ENCODE results near the gene SERGEF. TPM values are rescaled to one million over a fixed set of nuclear protein-coding genes. Genes with fewer than 3 reads are reported as not detected.

The SERGEF gene
- total RNA-seq, 6 experiments from 2014 or later = 13.5 to 19.3 (median 17.7) TPM

GRCh38 chr11:17967661-17968060, 45.2 kb downstream of the SERGEF start:
- no peak for TF ChIP-seq CTCF (IDR thresholded peaks at IDR 0.05)
- peaks cover 2% of the 10 kb centered on the region for H3K4me1 Mint-ChIP-seq (ENCODE audit: low read depth)

GRCh38 chr11:17960091-17960490, 52.8 kb downstream of the SERGEF start:
- no peak for DNase-seq
- no peaks in the 10 kb centered on the region for H3K4me1 Mint-ChIP-seq (ENCODE audit: low read depth)
- no peak overlapping the region for H3K27ac Mint-ChIP-seq
- no peaks in the 10 kb centered on the region for H3K27me3 Mint-ChIP-seq (ENCODE audit: insufficient read depth)
- H3K36me3 Mint-ChIP-seq (ENCODE audit: low read depth) = peaks cover 4% of the 10 kb centered on the region
- H3K4me3 Mint-ChIP-seq = no peak overlapping the region
- H3K9me3 Mint-ChIP-seq = no peaks in the 10 kb centered on the region
- TF ChIP-seq CTCF (IDR thresholded peaks at IDR 0.05) = no peak

More at GRCh38 chr11:17967661-17968060, 45.2 kb downstream of the SERGEF start:
- H3K9me3 Mint-ChIP-seq = no peaks in the 10 kb centered on the region
- DNase-seq = no peak
- no peaks in the 10 kb centered on the region for H3K27me3 Mint-ChIP-seq (ENCODE audit: insufficient read depth)
- H3K4me3 Mint-ChIP-seq = no peak overlapping the region
- no peak overlapping the region for H3K27ac Mint-ChIP-seq
- 0 out of 2 replicates have a peak, but pooled peaks cover 7% of the 10 kb centered on the region for H3K36me3 Mint-ChIP-seq (ENCODE audit: low read depth)

- DNase-seq = no peak
- Mint-ChIP-seq H3K9me3 (no peaks in the 10 kb centered on the region), H3K27me3 (ENCODE audit: insufficient read depth) (no peaks in the 10 kb centered on the region), H3K36me3 (ENCODE audit: low read depth) (peaks cover 4% of the 10 kb centered on the region), H3K4me1 (ENCODE audit: low read depth) (no peaks in the 10 kb centered on the region), H3K4me3 (no peak overlapping the region), H3K27ac (no peak overlapping the region)
- TF ChIP-seq CTCF (IDR thresholded peaks at IDR 0.05) = no peak
Observed at GRCh38 chr11:17958446-17958845, 54.4 kb downstream of the SERGEF start.

GRCh38 chr11:17954395-17955252, 58.2 kb downstream of the SERGEF start:
- Mint-ChIP-seq H3K4me1 (ENCODE audit: low read depth) (no peaks in the 10 kb centered on the region), H3K36me3 (ENCODE audit: low read depth) (peaks cover 4% of the 10 kb centered on the region), H3K4me3 (no peak overlapping the region), H3K27me3 (ENCODE audit: insufficient read depth) (no peaks in the 10 kb centered on the region; the same call in 1 of the 2 replicates), H3K9me3 (no peaks in the 10 kb centered on the region), H3K27ac (no peak overlapping the region)
- no peak for DNase-seq
- TF ChIP-seq CTCF (IDR thresholded peaks at IDR 0.05) = no peak

GRCh38 chr11:17952487-17952886, 60.4 kb downstream of the SERGEF start:
- Mint-ChIP-seq H3K27ac (no peak overlapping the region), H3K4me1 (ENCODE audit: low read depth) (no peaks in the 10 kb centered on the region), H3K27me3 (ENCODE audit: insufficient read depth) (no peaks in the 10 kb centered on the region; the same call in 1 of the 2 replicates), H3K36me3 (ENCODE audit: low read depth) (no peaks in the 10 kb centered on the region), H3K9me3 (no peaks in the 10 kb centered on the region), H3K4me3 (no peak overlapping the region)
- TF ChIP-seq CTCF (IDR thresholded peaks at IDR 0.05) = no peak
- no peak for DNase-seq

Measured in HFFc6 (cell line).